Heart left ventricle (tissue), 13 donors: ENCODE measurements around the gene RGL2.

ENCODE experiments used
- POLR2A ChIP-seq, 2 donors: fragments of 450-650 bp; IDR thresholded peaks; one replicate each; pipeline ENCODE4 v1.6.1; 2017; ENCODE audit warnings: antibody characterized with exemption in 2 of 2, mild to moderate bottlenecking in 2 of 2, moderate library complexity in 2 of 2
- TF ChIP-seq, protein P1 (sequence below), 12 donors: fragments of 200-600 bp; sonication (generic) in 4 of 12; IDR thresholded peaks; one replicate each; pipeline versions ENCODE4 v1.5.0 to v1.8.0; 2018 to 2022; ENCODE audit warnings: antibody characterized with exemption in 12 of 12, mild to moderate bottlenecking in 5 of 12
- donor health status: ischemic (EF 13 %, LVEDD 7.1; RV severe dilation, severe dysfunction).
- donor health status: DM: no; HTN: yes; CAD: no.
- donor health status: DM: no; HTN: no; CAD: no.
- donor health status: ischemic (EF 25% LVEDD 6.9; RV normal size, moderate dysfunction).
- donor health status: ischemic (EF 25% LVEDD 5.7; RV mildly dilated, moderate dysfunction).
- donor health status: ischemic (EF 35%, LVEDD 5.7; RV mildly dilated, moderate dysfunction).
- donor health status: nonischemic (EF 11% LVEDD 7.7; RV severe dilation, severe dysfunction).
- donor health status: DM: yes; HTN: yes; CAD: no.
- donor health status: PGD.
- donor health status: ischemic (EF 29% LVEDD 5.4; RV normal size, mild dysfunction).
- donor health status: nonischemic (EF 23%, LVEDD 6.1; RV moderate dilation, normal function).

DNA sequence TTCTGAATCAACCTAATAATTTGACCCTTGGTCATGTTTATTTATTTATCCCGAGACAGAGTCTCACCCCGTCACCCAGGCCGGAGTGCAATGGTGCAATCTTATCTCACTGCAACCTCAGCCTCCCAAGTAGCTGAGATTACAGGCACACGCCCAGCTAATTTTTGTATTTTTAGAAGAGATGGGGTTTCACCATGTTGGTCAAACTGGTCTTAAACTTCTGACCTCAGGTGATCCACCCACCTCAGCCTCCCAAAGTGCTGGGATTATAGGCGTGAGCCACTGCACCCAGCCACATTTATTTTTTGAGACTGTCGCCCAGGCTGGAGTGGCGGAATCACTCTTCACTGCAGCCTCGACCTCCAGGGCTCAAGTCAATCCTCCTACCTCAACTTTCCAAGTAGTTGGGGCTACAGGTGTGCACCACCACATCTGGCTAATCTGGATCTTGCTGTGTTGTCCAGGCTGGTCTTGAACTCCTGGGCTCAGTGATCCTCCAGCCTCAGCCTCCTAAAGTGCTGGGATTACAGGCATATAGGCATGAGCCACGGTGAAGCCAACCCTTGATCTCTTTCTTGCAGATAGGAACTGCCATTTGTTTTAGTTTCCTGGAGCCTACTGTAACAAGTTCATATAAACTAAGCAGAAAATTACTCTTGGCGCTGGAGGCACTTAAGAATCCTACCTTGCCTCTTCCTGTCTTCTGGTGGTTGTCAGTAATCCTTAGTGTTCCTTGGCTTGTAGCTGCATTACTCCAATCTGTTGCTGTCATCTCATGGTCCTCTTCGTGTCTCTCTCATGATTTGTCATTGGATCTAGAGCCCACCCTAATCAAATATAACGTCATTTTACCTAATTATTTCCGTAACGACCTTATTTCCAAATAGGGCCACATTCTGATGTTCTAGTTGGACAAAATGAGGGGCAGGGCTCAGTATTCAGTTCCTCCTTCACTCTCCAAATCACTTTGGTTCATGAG, 24.5 kb downstream of the RGL2 start:
- TF ChIP-seq, protein P1, sequence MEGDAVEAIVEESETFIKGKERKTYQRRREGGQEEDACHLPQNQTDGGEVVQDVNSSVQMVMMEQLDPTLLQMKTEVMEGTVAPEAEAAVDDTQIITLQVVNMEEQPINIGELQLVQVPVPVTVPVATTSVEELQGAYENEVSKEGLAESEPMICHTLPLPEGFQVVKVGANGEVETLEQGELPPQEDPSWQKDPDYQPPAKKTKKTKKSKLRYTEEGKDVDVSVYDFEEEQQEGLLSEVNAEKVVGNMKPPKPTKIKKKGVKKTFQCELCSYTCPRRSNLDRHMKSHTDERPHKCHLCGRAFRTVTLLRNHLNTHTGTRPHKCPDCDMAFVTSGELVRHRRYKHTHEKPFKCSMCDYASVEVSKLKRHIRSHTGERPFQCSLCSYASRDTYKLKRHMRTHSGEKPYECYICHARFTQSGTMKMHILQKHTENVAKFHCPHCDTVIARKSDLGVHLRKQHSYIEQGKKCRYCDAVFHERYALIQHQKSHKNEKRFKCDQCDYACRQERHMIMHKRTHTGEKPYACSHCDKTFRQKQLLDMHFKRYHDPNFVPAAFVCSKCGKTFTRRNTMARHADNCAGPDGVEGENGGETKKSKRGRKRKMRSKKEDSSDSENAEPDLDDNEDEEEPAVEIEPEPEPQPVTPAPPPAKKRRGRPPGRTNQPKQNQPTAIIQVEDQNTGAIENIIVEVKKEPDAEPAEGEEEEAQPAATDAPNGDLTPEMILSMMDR (IDR thresholded peaks at IDR 0.05) = no peak
- no peak for TF ChIP-seq POLR2A (IDR thresholded peaks at IDR 0.05)
